HAP-1 (cell line): ENCODE results near the gene LENG9.

Experiments
- DNase-seq, 2 experiments: peaks; one replicate each; pipeline ENCODE4 v3.0.0-alpha.2; 2016 to 2020; ENCODE audit warnings: low spot score in 2 of 2
- H3K27me3 ChIP-seq: fragments of 250-450 bp; sonication (Bioruptor Pico); 2 replicates; pipeline ENCODE4 v1.5.1; 2020; ENCODE audit warnings: low read depth, mild to moderate bottlenecking, moderate library complexity
- H3K36me3 ChIP-seq: fragments of 250-450 bp; sonication (Bioruptor Pico); replicated peaks from 2 replicates; pipeline ENCODE4 v1.5.1; 2020; ENCODE audit warnings: mild to moderate bottlenecking
- H3K4me1 ChIP-seq: fragments of 250-450 bp; sonication (Bioruptor Pico); 2 replicates; pipeline ENCODE4 v1.5.1; 2020; ENCODE audit warnings: mild to moderate bottlenecking
- H3K4me3 ChIP-seq: fragments of 250-450 bp; sonication (Bioruptor Pico); 2 replicates; pipeline ENCODE4 v1.5.1; 2020; ENCODE audit warnings: mild to moderate bottlenecking, moderate library complexity
- H3K9me3 ChIP-seq: fragments of 250-450 bp; sonication (Bioruptor Pico); 2 replicates; pipeline ENCODE4 v1.5.1; 2020; ENCODE audit warnings: mild to moderate bottlenecking, moderate library complexity
- in situ Hi-C: fragments of 300-500 bp; cut with MboI; formaldehyde crosslinking; loops from 3 replicates; pipeline ENCODE4 v1.14.3; 2020; ENCODE audit warnings: low sequenced_read_pairs, inconsistent platforms, mixed read lengths

Gene LENG9

DNA sequence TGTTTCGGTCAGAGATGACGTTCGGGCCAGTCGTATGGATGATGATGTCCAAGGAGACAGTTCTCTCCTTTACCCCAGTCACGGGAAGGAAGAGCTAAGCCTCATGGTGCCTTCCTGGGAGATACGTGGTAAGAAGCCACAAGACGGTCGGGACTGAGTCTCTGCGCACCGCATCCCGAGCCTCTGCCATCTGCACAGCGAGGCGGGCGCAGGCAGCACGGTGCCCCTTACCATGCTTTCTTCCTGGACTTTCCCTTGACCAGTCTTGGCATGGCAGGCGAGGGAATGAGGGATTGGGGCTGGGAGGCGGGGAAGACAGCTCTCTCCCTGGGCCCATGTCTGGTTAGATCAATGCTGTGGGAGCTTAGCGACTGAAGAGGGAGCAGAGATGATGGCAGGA, 29.0 kb upstream of the LENG9 start:
- in situ Hi-C loops = no loop called here
- no peaks in the 10 kb centered on the region; the same call in 1 of the 2 replicates for H3K27me3 ChIP-seq
- no peaks in the 10 kb centered on the region for H3K9me3 ChIP-seq
- no peaks in the 10 kb centered on the region for H3K36me3 ChIP-seq
- H3K4me3 ChIP-seq = no peak overlapping the region
- DNase-seq = no peak
- H3K4me1 ChIP-seq = no peaks in the 10 kb centered on the region

- Histone ChIP-seq H3K4me1 (no peaks in the 10 kb centered on the region), H3K9me3 (no peaks in the 10 kb centered on the region), H3K4me3 (no peak overlapping the region), H3K36me3 (no peaks in the 10 kb centered on the region), H3K27me3 (no peaks in the 10 kb centered on the region; the same call in 1 of the 2 replicates)
- no peak for DNase-seq
- in situ Hi-C loops = no loop called here
These were observed 26.2 kb upstream of the LENG9 start for GRCh38 chr19:54489766-54490165.

DNA sequence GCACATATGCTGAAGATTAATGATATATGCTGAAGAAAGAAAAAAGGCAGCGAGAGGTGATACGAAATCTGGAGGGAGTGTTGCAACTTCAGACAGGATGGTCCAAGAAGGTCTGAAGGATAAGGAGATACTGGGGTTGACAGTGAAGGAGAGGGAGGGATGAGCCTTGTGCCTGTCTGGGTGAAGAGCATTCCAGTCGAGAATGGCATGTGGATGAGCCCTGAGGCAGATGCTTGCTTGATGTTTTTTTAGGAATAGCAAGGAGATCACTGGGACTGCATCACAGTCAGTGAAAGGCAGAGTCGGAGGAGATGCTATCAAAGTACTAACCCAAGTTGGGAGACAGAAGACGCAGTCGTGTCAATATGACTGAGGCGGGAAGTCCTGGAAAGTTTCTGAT, 25.8 kb upstream of the LENG9 start:
- H3K9me3 ChIP-seq = no peaks in the 10 kb centered on the region
- H3K4me1 ChIP-seq = no peaks in the 10 kb centered on the region
- no peak overlapping the region for H3K4me3 ChIP-seq
- in situ Hi-C loops = no loop called here
- H3K27me3 ChIP-seq = no peaks in the 10 kb centered on the region; the same call in 1 of the 2 replicates
- no peaks in the 10 kb centered on the region for H3K36me3 ChIP-seq
- no peak for DNase-seq

GRCh38 chr19:54485851-54486250, 22.3 kb upstream of the LENG9 start:
- no peaks in the 10 kb centered on the region for H3K36me3 ChIP-seq
- H3K4me1 ChIP-seq = no peaks in the 10 kb centered on the region
- in situ Hi-C loops = no loop called here
- DNase-seq = no peak
- no peaks in the 10 kb centered on the region; the same call in 1 of the 2 replicates for H3K27me3 ChIP-seq
- H3K4me3 ChIP-seq = no peak overlapping the region
- H3K9me3 ChIP-seq = no peaks in the 10 kb centered on the region

- peaks cover 3% of the 10 kb centered on the region; the same call in 1 of the 2 replicates for H3K27me3 ChIP-seq
- no peaks in the 10 kb centered on the region for H3K36me3 ChIP-seq
- no peak for DNase-seq
- no peaks in the 10 kb centered on the region for H3K4me1 ChIP-seq
- no peak overlapping the region for H3K4me3 ChIP-seq
- no peaks in the 10 kb centered on the region for H3K9me3 ChIP-seq
- in situ Hi-C loops = no loop called here
These were observed 20.9 kb upstream of the LENG9 start for GRCh38 chr19:54484451-54484850.

DNA sequence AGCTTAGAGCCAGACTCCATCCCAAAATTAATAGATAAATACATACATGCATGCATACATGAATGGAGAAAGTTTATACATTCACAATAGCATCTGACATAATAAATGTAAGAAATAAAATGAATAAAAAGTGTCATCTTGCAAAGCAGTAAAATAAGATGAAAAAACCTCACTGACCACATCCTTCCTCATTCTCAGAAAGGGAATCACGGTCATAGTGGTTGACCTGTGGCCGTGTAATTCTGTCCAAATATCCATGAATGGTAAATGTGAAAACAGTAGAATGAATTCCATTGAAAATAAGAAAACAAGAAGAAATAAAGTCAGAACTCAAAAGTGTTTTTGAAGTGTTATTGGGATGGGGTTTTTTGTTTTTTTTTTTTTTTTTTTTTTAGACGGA, 19.3 kb upstream of the LENG9 start:
- in situ Hi-C loops = no loop called here
- H3K4me1 ChIP-seq = no peaks in the 10 kb centered on the region

GRCh38 chr19:54481326-54481930, 17.9 kb upstream of the LENG9 start:
- DNase-seq = peak; percentile 45 to 70
- no peaks in the 10 kb centered on the region for H3K4me1 ChIP-seq
- in situ Hi-C loops = no loop called here
- H3K9me3 ChIP-seq = no peaks in the 10 kb centered on the region
- no peak overlapping the region for H3K4me3 ChIP-seq
- H3K27me3 ChIP-seq = peaks cover 3% of the 10 kb centered on the region; the same call in 1 of the 2 replicates
- no peaks in the 10 kb centered on the region for H3K36me3 ChIP-seq

More for the DNA sequence above, 19.3 kb upstream of the LENG9 start:
- Histone ChIP-seq H3K27me3 (peaks cover 3% of the 10 kb centered on the region; the same call in 1 of the 2 replicates), H3K4me3 (no peak overlapping the region), H3K9me3 (no peaks in the 10 kb centered on the region), H3K36me3 (no peaks in the 10 kb centered on the region)
- DNase-seq = no peak

GRCh38 chr19:54480051-54480450, 16.5 kb upstream of the LENG9 start:
- in situ Hi-C loops = no loop called here
- Histone ChIP-seq H3K4me1 (no peaks in the 10 kb centered on the region), H3K27me3 (peaks cover 3% of the 10 kb centered on the region; the same call in 1 of the 2 replicates), H3K9me3 (no peaks in the 10 kb centered on the region), H3K36me3 (no peaks in the 10 kb centered on the region), H3K4me3 (no peak overlapping the region)
- no peak for DNase-seq

DNA sequence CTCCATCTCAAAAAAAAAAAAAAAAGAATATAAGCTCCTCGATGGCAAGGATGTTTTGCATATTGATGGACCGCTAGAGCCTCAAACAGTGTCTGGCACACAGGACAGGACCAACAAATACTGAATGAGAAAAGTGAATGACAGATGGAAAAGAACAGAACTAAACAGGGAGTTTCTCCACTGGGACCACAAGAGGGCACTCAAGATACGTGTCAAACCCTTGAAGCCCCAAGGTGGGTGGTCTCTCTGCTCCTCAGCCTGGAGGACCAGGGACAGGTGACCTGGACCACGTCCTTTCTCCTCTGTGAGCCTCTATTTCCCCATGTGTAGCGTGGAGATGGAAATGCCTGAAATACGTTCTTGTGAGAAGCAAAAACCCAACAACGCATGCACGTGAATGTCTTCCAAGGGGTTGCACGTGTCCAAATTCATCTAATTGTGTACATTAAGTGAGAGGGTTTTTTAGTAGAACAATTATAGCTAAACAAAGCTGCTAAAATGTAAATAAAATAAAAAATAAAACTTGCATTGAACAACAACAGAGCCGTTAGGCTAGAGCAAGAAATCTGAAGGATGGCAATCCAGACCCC, 15.2 kb upstream of the LENG9 start:
- Histone ChIP-seq H3K4me1 (no peaks in the 10 kb centered on the region), H3K36me3 (no peaks in the 10 kb centered on the region), H3K9me3 (no peaks in the 10 kb centered on the region), H3K27me3 (peaks cover 6% of the 10 kb centered on the region), H3K4me3 (no peak overlapping the region)
- DNase-seq = peak; percentile 58 to 66
- in situ Hi-C loops = no loop called here

DNA sequence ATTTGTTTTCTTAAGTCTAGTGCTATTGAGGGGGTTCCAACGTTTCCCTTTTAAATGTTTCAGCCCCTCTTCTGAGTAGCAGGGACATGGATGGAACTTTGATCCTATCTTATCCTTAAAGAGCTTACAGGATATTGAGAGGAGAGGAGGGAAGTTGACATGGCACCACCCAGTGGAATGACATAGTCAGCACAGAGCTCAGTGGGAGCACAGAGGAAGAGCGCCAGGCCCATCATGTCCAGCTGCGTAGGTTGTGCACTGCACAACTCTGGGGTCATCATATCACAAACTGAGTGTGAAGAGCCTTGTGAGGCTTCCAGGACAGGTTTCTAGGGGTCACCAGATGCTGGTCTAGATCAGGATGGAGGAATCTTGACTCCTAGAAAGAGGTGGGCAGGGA, 14.1 kb upstream of the LENG9 start:
- H3K27me3 ChIP-seq = peaks cover 9% of the 10 kb centered on the region
- no peak for DNase-seq
- in situ Hi-C loops = no loop called here
- no peaks in the 10 kb centered on the region for H3K4me1 ChIP-seq
- no peaks in the 10 kb centered on the region for H3K9me3 ChIP-seq
- H3K4me3 ChIP-seq = no peak overlapping the region
- H3K36me3 ChIP-seq = no peaks in the 10 kb centered on the region

GRCh38 chr19:54475706-54476105, 12.1 kb upstream of the LENG9 start:
- no peaks in the 10 kb centered on the region for H3K9me3 ChIP-seq
- H3K36me3 ChIP-seq = no peaks in the 10 kb centered on the region
- no peak overlapping the region for H3K4me3 ChIP-seq
- in situ Hi-C loops = no loop called here
- H3K27me3 ChIP-seq = peaks cover 18% of the 10 kb centered on the region
- H3K4me1 ChIP-seq = no peaks in the 10 kb centered on the region
- DNase-seq = no peak

- in situ Hi-C loops = loop anchor here (25.0 kb wide), 1 partner anchor 1188 kb away; the partner anchor contains the start of gene U2AF2
- H3K9me3 ChIP-seq = no peaks in the 10 kb centered on the region
- no peaks in the 10 kb centered on the region for H3K4me1 ChIP-seq
- DNase-seq = no peak
- H3K36me3 ChIP-seq = no peaks in the 10 kb centered on the region
- H3K27me3 ChIP-seq = peaks cover 30% of the 10 kb centered on the region
- no peak overlapping the region for H3K4me3 ChIP-seq
These were observed 10.4 kb upstream of the LENG9 start for GRCh38 chr19:54473892-54474372.

DNA sequence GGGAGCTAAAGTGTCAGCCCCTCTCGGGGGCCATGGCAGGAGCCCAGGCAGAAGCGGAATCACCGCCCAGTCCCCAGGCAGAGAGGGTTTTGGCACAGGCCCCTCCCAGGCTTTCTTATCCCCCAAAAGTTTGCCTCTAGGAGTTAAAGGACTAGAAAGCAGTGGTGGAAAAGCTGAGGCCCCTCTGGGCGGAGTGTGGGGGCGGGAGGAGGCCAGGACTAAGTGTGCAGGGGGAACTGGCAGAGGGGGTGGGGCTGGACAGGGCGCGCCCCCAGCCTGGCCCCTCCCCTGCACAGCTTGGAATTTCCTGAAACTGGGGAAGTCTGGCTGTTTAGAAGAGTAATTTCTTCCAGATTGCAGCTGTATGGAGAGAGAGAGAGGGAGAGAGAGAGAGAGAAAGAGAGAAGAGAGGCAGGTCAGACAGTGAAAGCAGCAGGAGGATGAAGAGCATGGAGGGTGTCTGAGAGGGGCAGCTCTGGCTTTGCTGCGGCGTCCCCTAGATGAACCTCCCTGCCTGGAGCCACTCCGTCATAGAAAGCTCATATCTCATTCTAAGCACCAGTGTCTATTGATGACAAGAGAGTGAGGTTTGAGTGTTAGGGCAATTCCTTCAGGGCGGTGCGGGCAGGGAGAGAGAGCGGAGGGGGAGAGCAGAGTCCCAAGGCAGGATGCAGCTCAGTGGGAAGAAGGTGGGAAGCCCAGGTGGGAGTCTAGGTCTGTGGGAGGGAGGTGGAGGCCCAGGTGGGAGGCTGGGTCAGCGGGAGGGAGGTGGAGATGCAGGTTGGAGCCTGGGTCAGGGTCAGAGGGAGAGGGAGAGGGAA, 9.7 kb upstream of the LENG9 start, which contains the start of gene CDC42EP5:
Gene CDC42EP5, minus strand, starts transcription at position 226 of the 821 bp plus-strand sequence. CDS start 7,749 bp downstream, outside the sequence.
- in situ Hi-C loops = loop anchor here (25.0 kb wide), 1 partner anchor 1189 kb away; the partner anchor contains the start of gene U2AF2
- Histone ChIP-seq H3K36me3 (no peaks in the 10 kb centered on the region), H3K27me3 (peaks cover 30% of the 10 kb centered on the region), H3K9me3 (no peaks in the 10 kb centered on the region), H3K4me3 (no peak within 1 kb of the TSS), H3K4me1 (no peaks in the 10 kb centered on the region)
- DNase-seq = no peak
